H1 (cell line): Measurements from ENCODE around the gene C7orf57. TPM values are rescaled to one million over a fixed set of nuclear protein-coding genes. Genes with fewer than 3 reads are reported as not detected.

ENCODE experiments used
- CTCF ChIA-PET: fragments of 300-600 bp; sonication (Branson Sonifier 250); formaldehyde crosslinking; loops from one replicate; lab custom pipeline; 2021; ENCODE audit not compliant: partially characterized antibody; lab: Charles Lee
- POLR2A ChIA-PET: fragments of 300-600 bp; sonication (Branson Sonifier 250); formaldehyde crosslinking; loops from one replicate; lab custom pipeline; 2021; ENCODE audit warnings: inconsistent platforms; ENCODE audit not compliant: partially characterized antibody; lab: Charles Lee
- DNase-seq, 2 experiments: peaks; one replicate each; pipeline versions ENCODE4 v3.0.0 to v3.0.0-alpha.2; 2010 to 2022; ENCODE audit warnings: low spot score in 2 of 2, low read depth in 1 of 2, mixed read lengths in 1 of 2
- FAIRE-seq: peaks from 2 replicates; lab custom pipeline; 2011; peaks lifted over from hg19 to GRCh38; lab: Jason Lieb, UNC
- H2AFZ ChIP-seq: 2 replicates; pipeline ENCODE4 v1.8.1; 2012; ENCODE audit warnings: low read length, inconsistent platforms
- H2AK5ac ChIP-seq: 2 replicates; pipeline ENCODE4 v1.6.1; 2013; ENCODE audit warnings: low read depth, low read length
- H2BK120ac ChIP-seq: replicated peaks from 2 replicates; pipeline ENCODE3; 2013; ENCODE audit warnings: low read depth, low read length, inconsistent platforms
- H2BK12ac ChIP-seq: 2 replicates; pipeline ENCODE4 v1.6.1; 2013; ENCODE audit warnings: low read depth, low read length
- H2BK15ac ChIP-seq: 2 replicates; pipeline ENCODE4 v1.6.1; 2013; ENCODE audit warnings: low read length
- H2BK20ac ChIP-seq: 2 replicates; pipeline ENCODE4 v1.6.1; 2013; ENCODE audit warnings: low read length
- H2BK5ac ChIP-seq: 2 replicates; pipeline ENCODE4 v1.6.1; 2013; ENCODE audit warnings: low read depth, low read length
- H3K14ac ChIP-seq: 2 replicates; pipeline ENCODE4 v1.6.1; 2013; ENCODE audit warnings: inconsistent platforms; ENCODE audit not compliant: insufficient read length
- H3K18ac ChIP-seq: 2 replicates; pipeline ENCODE4 v1.6.1; 2013; ENCODE audit warnings: low read length; ENCODE audit errors: extremely low read depth
- H3K23ac ChIP-seq: 2 replicates; pipeline ENCODE4 v1.6.1; 2013; ENCODE audit warnings: inconsistent platforms; ENCODE audit not compliant: insufficient read length
- H3K23me2 ChIP-seq: 2 replicates; pipeline ENCODE4 v1.6.1; 2013; ENCODE audit warnings: low read depth, low read length
- H3K27ac ChIP-seq: 2 replicates; pipeline ENCODE4 v1.6.1; 2011; ENCODE audit warnings: low read depth, low read length, inconsistent platforms
- H3K27me3 ChIP-seq, 4 experiments: replicated peaks in 1 of 4; 1 replicate in 1 of 4; 2 replicates in 3 of 4; pipeline versions ENCODE4 v1.6.1 to v1.8.1; 2011 to 2013; ENCODE audit warnings: low read length in 3 of 4, mild to moderate bottlenecking in 3 of 4, inconsistent platforms in 2 of 4, mixed read lengths in 2 of 4, moderate library complexity in 1 of 4; ENCODE audit not compliant: control insufficient read depth in 3 of 4, insufficient read depth in 3 of 4; ENCODE audit errors: extremely low read depth in 1 of 4
- H3K36me3 ChIP-seq, 4 experiments: 2 replicates each; pipeline versions ENCODE4 v1.6.1 to v1.8.1; 2011 to 2013; ENCODE audit warnings: mild to moderate bottlenecking in 4 of 4, low read length in 3 of 4, moderate library complexity in 2 of 4, control low read depth in 1 of 4, inconsistent platforms in 1 of 4; ENCODE audit not compliant: insufficient read depth in 4 of 4, control insufficient read depth in 2 of 4
- H3K4ac ChIP-seq: replicated peaks from 2 replicates; pipeline ENCODE3; 2013; ENCODE audit warnings: low read length, low read depth, mixed read lengths, inconsistent platforms; ENCODE audit not compliant: insufficient read length
- H3K4me1 ChIP-seq, 4 experiments: replicated peaks in 1 of 4; 1 replicate in 1 of 4; 2 replicates in 3 of 4; pipeline versions ENCODE4 v1.6.1 to v1.8.1; 2011 to 2013; ENCODE audit warnings: low read length in 3 of 4, inconsistent platforms in 2 of 4, mixed read lengths in 1 of 4; ENCODE audit not compliant: insufficient read depth in 4 of 4, control insufficient read depth in 3 of 4
- H3K4me2 ChIP-seq, 2 experiments: 2 replicates each; pipeline versions ENCODE4 v1.6.1 to v1.8.1; 2011 to 2013; ENCODE audit warnings: low read depth in 2 of 2, low read length in 2 of 2, control low read depth in 1 of 2, inconsistent platforms in 1 of 2, mild to moderate bottlenecking in 1 of 2; ENCODE audit not compliant: insufficient read depth in 1 of 2
- H3K4me3 ChIP-seq, 4 experiments: fragments of 200-600, 300-600 bp in 1 of 4; sonication (generic), shearing (Covaris generic), sonication (Bioruptor Twin) in 1 of 4; 2 replicates each; pipeline versions ENCODE4 v1.5.1 to v1.8.1; 2011 to 2016; ENCODE audit warnings: low read length in 4 of 4, low read depth in 3 of 4, control low read depth in 2 of 4, inconsistent platforms in 2 of 4, mild to moderate bottlenecking in 2 of 4, mixed read lengths in 1 of 4, moderate library complexity in 1 of 4; ENCODE audit not compliant: insufficient read depth in 2 of 4; ENCODE audit errors: extremely low read depth in 1 of 4
- H3K56ac ChIP-seq: replicated peaks from 2 replicates; pipeline ENCODE3; 2013; ENCODE audit warnings: low read depth, mild to moderate bottlenecking, mixed read lengths, low read length, inconsistent platforms; ENCODE audit not compliant: insufficient read length
- H3K79me1 ChIP-seq: 2 replicates; pipeline ENCODE4 v1.6.1; 2013; ENCODE audit warnings: low read depth, low read length, control low read depth
- H3K79me2 ChIP-seq, 2 experiments: 2 replicates each; pipeline versions ENCODE4 v1.6.1 to v1.8.1; 2012 to 2013; ENCODE audit warnings: low read length in 2 of 2, mild to moderate bottlenecking in 2 of 2, inconsistent platforms in 1 of 2; ENCODE audit not compliant: insufficient read depth in 2 of 2, control insufficient read depth in 1 of 2
- H3K9ac ChIP-seq, 4 experiments: replicated peaks in 1 of 4; 1 replicate in 1 of 4; 2 replicates in 3 of 4; pipeline versions ENCODE4 v1.6.1 to v1.8.1; 2011 to 2013; ENCODE audit warnings: low read depth in 3 of 4, low read length in 3 of 4, control low read depth in 2 of 4, mild to moderate bottlenecking in 2 of 4, moderate library complexity in 2 of 4, inconsistent platforms in 1 of 4; ENCODE audit errors: extremely low read depth in 1 of 4
- H3K9me3 ChIP-seq, 2 experiments: 2 replicates each; pipeline versions ENCODE4 v1.6.1 to v1.8.1; 2012 to 2013; ENCODE audit warnings: mild to moderate bottlenecking in 2 of 2, moderate library complexity in 2 of 2, control low read depth in 1 of 2, inconsistent platforms in 1 of 2, low read depth in 1 of 2, low read length in 1 of 2, mixed read lengths in 1 of 2; ENCODE audit not compliant: insufficient read depth in 2 of 2
- H4K20me1 ChIP-seq, 2 experiments: replicated peaks in 1 of 2; 2 replicates each; pipeline versions ENCODE3 to v1.8.1; 2011 to 2013; ENCODE audit warnings: inconsistent platforms in 2 of 2, low read length in 2 of 2, mild to moderate bottlenecking in 1 of 2; ENCODE audit not compliant: insufficient read depth in 2 of 2, control insufficient read depth in 1 of 2
- H4K5ac ChIP-seq: 2 replicates; pipeline ENCODE4 v1.6.1; 2013; ENCODE audit warnings: low read length, low read depth, mixed read lengths, inconsistent platforms; ENCODE audit not compliant: insufficient read length
- H4K8ac ChIP-seq: 2 replicates; pipeline ENCODE4 v1.8.0; 2013; ENCODE audit warnings: mild to moderate bottlenecking, moderate library complexity, low read length, inconsistent platforms; ENCODE audit not compliant: insufficient read depth; ENCODE audit errors: extremely low read depth
- H4K91ac ChIP-seq: replicated peaks from 2 replicates; pipeline ENCODE3; 2013; ENCODE audit warnings: low read length, mixed read lengths, inconsistent platforms; ENCODE audit not compliant: insufficient read length
- ATF2 ChIP-seq: IDR thresholded peaks from 2 replicates; pipeline ENCODE4 v1.6.1; 2012; ENCODE audit warnings: low read length, inconsistent platforms
- ATF3 ChIP-seq: IDR thresholded peaks from 2 replicates; pipeline ENCODE4 v1.6.1; 2011; ENCODE audit warnings: low read depth, mild to moderate bottlenecking, low read length; ENCODE audit not compliant: insufficient read depth
- EGR1 ChIP-seq: IDR thresholded peaks from 2 replicates; pipeline ENCODE4 v1.6.1; 2011; ENCODE audit warnings: low read depth, low read length, borderline replicate concordance
- JUN ChIP-seq: IDR thresholded peaks from 2 replicates; pipeline ENCODE4 v1.6.1; 2011; ENCODE audit warnings: low read depth, mild to moderate bottlenecking, improper control_type of control experiment, low read length
- POLR2A ChIP-seq, 2 experiments: IDR thresholded peaks; 1 replicate in 1 of 2; 2 replicates in 1 of 2; pipeline ENCODE4 v1.6.1; 2011; ENCODE audit warnings: low read depth in 2 of 2, low read length in 2 of 2, mild to moderate bottlenecking in 2 of 2; ENCODE audit errors: control extremely low read depth in 1 of 2
- SIRT6 ChIP-seq: IDR thresholded peaks from one replicate; pipeline ENCODE4 v1.7.1; 2012; ENCODE audit warnings: low read length, inconsistent platforms
- SIX5 ChIP-seq: IDR thresholded peaks from 2 replicates; pipeline ENCODE4 v1.6.1; 2011; ENCODE audit warnings: mild to moderate bottlenecking, low read depth, low read length
- USF2 ChIP-seq: IDR thresholded peaks from 2 replicates; pipeline ENCODE4 v1.6.1; 2011; ENCODE audit warnings: low read length, improper control_type of control experiment
- YY1 ChIP-seq: IDR thresholded peaks from 2 replicates; pipeline ENCODE4 v1.6.1; 2011; ENCODE audit warnings: low read depth, mild to moderate bottlenecking, low read length
- polyA plus RNA-seq, 7 experiments: library from polyadenylated mRNA; depleted of rRNA in 3 of 7; stranded (reverse) in 5 of 7; unstranded in 2 of 7; fragments of >200 nt in 5 of 7; fragments of 200-250 nt in 2 of 7; gene quantifications; 1 replicate in 5 of 7; 2 replicates in 1 of 7; 4 replicates in 1 of 7; pipeline versions ENCODE4 v1.2.1 to v1.2.3, GENCODE V29; 2011 to 2013; ENCODE audit warnings: missing spikeins in 2 of 7, mixed read lengths in 2 of 7
- total RNA-seq: library from RNA; stranded (reverse); fragmentation: NEBNext Ultra II Directional; extraction: Animal tissue kit (Norgen Biotek cat#: 25700); gene quantifications from 2 replicates; pipeline ENCODE4 v1.2.1, GENCODE V29; 2021

The C7orf57 gene
- total and polyA plus RNA-seq, 2 of the 8 experiments (the other 6 are each of a cell fraction or from before 2014, with no cell fraction given), result 0.08 to 0.56 TPM

GRCh38 chr7:48016641-48017040, 18.7 kb upstream of the C7orf57 start:
- H3K23me2 ChIP-seq, result 0 out of 2 replicates have a peak, but pooled peaks cover 2% of the 10 kb centered on the region
- H2AFZ ChIP-seq, result no peak overlapping the region
- H3K27ac ChIP-seq, result no peak overlapping the region
- no peak overlapping the region for H2BK12ac ChIP-seq
- no peak overlapping the region for H4K8ac ChIP-seq
- no peaks in the 10 kb centered on the region for H3K36me3 ChIP-seq
- H2BK15ac ChIP-seq, result no peak overlapping the region
- no peak overlapping the region for H2AK5ac ChIP-seq
- no peak overlapping the region for H4K5ac ChIP-seq
- H3K4me1 ChIP-seq, result no peaks in the 10 kb centered on the region
- CTCF ChIA-PET, result no interaction called here
- H3K4ac ChIP-seq, result no peak overlapping the region
- no peaks in the 10 kb centered on the region for H3K27me3 ChIP-seq
- no peak overlapping the region for H3K9ac ChIP-seq
- no peaks in the 10 kb centered on the region for H4K20me1 ChIP-seq
- H3K4me2 ChIP-seq, result no peak overlapping the region
- H3K4me3 ChIP-seq, result no peak overlapping the region
- DNase-seq, result no peak
- POLR2A ChIA-PET, result no interaction called here
- no peak for FAIRE-seq
- H3K18ac ChIP-seq, result no peak overlapping the region
- no peak overlapping the region for H3K14ac ChIP-seq
- no peaks in the 10 kb centered on the region for H3K79me2 ChIP-seq
- no peaks in the 10 kb centered on the region for H3K9me3 ChIP-seq
- no peak overlapping the region for H4K91ac ChIP-seq
- H3K23ac ChIP-seq, result no peak overlapping the region
- no peak overlapping the region for H2BK120ac ChIP-seq
- H2BK5ac ChIP-seq, result no peak overlapping the region
- no peak overlapping the region for H2BK20ac ChIP-seq
- no peaks in the 10 kb centered on the region for H3K79me1 ChIP-seq
- no peak overlapping the region for H3K56ac ChIP-seq
- TF ChIP-seq POLR2A (IDR thresholded peaks at IDR 0.05; ENCODE audit: control extremely low read depth in 1 of 2, low read depth in 2 of 2, low read length in 2 of 2) (no peak), USF2 (no peak), EGR1 (no peak), ATF3 (no peak), JUN (no peak), YY1 (no peak), SIRT6 (no peak), SIX5 (no peak), ATF2 (no peak)
